Glutamatergic neuron (in vitro differentiated cells): ENCODE measurements around the gene STXBP5. TPM values are rescaled to one million over a fixed set of nuclear protein-coding genes. Genes with fewer than 3 reads are reported as not detected.

Experiments
- DNase-seq: peaks from one replicate; pipeline ENCODE4 v3.0.0; 2022
- H3K27ac Mint-ChIP-seq: one replicate; pipeline ENCODE4 v1.8.0; 2020; ENCODE audit warnings: mild to moderate bottlenecking, mixed read lengths, inconsistent platforms; ENCODE audit not compliant: unreplicated experiment
- H3K27me3 Mint-ChIP-seq: one replicate; pipeline ENCODE4 v1.8.0; 2020; ENCODE audit warnings: mild to moderate bottlenecking, moderate library complexity, mixed read lengths, inconsistent platforms; ENCODE audit not compliant: unreplicated experiment
- H3K36me3 Mint-ChIP-seq: one replicate; pipeline ENCODE4 v1.8.0; 2020; ENCODE audit warnings: mild to moderate bottlenecking, mixed read lengths, inconsistent platforms; ENCODE audit not compliant: unreplicated experiment
- H3K4me1 Mint-ChIP-seq: one replicate; pipeline ENCODE4 v1.8.0; 2020; ENCODE audit warnings: mild to moderate bottlenecking, low read depth, mixed read lengths, inconsistent platforms; ENCODE audit not compliant: unreplicated experiment
- H3K4me3 Mint-ChIP-seq: one replicate; pipeline ENCODE4 v1.8.0; 2020; ENCODE audit warnings: mild to moderate bottlenecking, mixed read lengths, inconsistent platforms; ENCODE audit not compliant: unreplicated experiment
- H3K9me3 Mint-ChIP-seq: one replicate; pipeline ENCODE4 v1.8.0; 2020; ENCODE audit warnings: mild to moderate bottlenecking, moderate library complexity, mixed read lengths, inconsistent platforms; ENCODE audit not compliant: unreplicated experiment
- total RNA-seq: library from RNA; stranded (reverse); fragmentation: NEBNext Ultra II Directional; extraction: Animal tissue kit (Norgen Biotek cat#: 25700); gene quantifications from one replicate; pipeline ENCODE4 v1.2.1, GENCODE V29; 2021; ENCODE audit not compliant: unreplicated experiment
- TF ChIP-seq, protein P1 (sequence below): fragments of 200-600 bp; sonication (generic); IDR thresholded peaks from one replicate; pipeline ENCODE4 v1.5.0; 2021; ENCODE audit not compliant: partially characterized antibody, unreplicated experiment

The STXBP5 gene
- total RNA-seq, 1 donor from 2014 or later, result 14.6 TPM

DNA sequence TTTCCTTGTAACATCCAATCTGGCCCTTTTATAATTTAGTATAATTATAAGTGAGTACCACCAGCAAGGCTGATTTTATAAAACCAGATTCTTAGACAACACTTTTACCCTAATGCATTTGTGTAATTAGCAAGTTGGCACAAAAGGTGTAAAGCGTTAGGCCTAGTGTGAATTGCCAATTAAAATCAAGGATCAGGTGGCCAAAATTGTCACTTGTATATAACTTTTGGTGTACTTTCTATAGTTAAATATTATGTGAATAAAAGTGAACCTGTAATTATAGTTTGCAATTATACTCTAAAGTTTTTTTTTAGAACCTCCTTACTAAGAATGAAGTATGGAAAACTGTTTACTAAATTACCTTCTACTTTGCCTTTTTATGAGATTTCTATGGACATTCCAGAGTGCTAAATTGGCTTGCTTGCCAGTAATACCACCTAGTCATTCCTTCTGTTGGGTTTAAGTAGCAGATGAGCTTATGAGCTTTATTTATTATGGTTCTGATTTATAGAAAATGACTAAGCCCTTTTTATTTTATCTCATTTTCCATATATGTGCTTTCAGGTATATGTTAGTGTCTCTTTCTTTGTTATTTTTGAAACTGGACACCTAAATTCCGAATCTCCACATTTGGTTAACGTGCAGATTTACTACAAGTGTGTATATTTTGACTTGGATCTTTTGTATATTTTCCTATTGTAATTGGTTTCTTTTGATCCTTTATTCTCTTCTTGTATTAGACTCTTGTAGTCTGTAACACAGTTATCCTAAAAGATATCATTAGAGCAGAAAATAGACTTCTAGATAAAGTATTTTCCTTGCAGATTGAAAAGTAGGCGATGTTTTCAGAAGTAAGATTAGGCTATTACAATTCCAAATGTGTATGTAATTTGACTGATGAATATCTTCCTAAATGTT lies 3.9 kb downstream of the STXBP5 start:
- Mint-ChIP-seq H3K9me3 (peaks cover 6% of the 10 kb centered on the region), H3K4me3 (no peak overlapping the region), H3K4me1 (peaks cover 6% of the 10 kb centered on the region), H3K36me3 (no peaks in the 10 kb centered on the region), H3K27me3 (peaks cover 8% of the 10 kb centered on the region), H3K27ac (no peak overlapping the region)
- no peak for DNase-seq
- TF ChIP-seq, protein P1, sequence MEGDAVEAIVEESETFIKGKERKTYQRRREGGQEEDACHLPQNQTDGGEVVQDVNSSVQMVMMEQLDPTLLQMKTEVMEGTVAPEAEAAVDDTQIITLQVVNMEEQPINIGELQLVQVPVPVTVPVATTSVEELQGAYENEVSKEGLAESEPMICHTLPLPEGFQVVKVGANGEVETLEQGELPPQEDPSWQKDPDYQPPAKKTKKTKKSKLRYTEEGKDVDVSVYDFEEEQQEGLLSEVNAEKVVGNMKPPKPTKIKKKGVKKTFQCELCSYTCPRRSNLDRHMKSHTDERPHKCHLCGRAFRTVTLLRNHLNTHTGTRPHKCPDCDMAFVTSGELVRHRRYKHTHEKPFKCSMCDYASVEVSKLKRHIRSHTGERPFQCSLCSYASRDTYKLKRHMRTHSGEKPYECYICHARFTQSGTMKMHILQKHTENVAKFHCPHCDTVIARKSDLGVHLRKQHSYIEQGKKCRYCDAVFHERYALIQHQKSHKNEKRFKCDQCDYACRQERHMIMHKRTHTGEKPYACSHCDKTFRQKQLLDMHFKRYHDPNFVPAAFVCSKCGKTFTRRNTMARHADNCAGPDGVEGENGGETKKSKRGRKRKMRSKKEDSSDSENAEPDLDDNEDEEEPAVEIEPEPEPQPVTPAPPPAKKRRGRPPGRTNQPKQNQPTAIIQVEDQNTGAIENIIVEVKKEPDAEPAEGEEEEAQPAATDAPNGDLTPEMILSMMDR, result no peak

GRCh38 chr6:147209762-147210449 lies 5.7 kb downstream of the STXBP5 start:
- Mint-ChIP-seq H3K4me1 (peaks cover 6% of the 10 kb centered on the region), H3K36me3 (no peaks in the 10 kb centered on the region), H3K27ac (no peak overlapping the region), H3K4me3 (no peak overlapping the region), H3K9me3 (peaks cover 3% of the 10 kb centered on the region), H3K27me3 (peaks cover 1% of the 10 kb centered on the region)
- TF ChIP-seq, protein P1, result no peak
- DNase-seq, result no peak

GRCh38 chr6:147211349-147211748 lies 7.1 kb downstream of the STXBP5 start:
- Mint-ChIP-seq H3K9me3 (no peaks in the 10 kb centered on the region), H3K36me3 (no peaks in the 10 kb centered on the region), H3K27ac (no peak overlapping the region), H3K4me1 (no peaks in the 10 kb centered on the region), H3K27me3 (no peaks in the 10 kb centered on the region), H3K4me3 (no peak overlapping the region)
- no peak for DNase-seq
- TF ChIP-seq, protein P1, result no peak

DNA sequence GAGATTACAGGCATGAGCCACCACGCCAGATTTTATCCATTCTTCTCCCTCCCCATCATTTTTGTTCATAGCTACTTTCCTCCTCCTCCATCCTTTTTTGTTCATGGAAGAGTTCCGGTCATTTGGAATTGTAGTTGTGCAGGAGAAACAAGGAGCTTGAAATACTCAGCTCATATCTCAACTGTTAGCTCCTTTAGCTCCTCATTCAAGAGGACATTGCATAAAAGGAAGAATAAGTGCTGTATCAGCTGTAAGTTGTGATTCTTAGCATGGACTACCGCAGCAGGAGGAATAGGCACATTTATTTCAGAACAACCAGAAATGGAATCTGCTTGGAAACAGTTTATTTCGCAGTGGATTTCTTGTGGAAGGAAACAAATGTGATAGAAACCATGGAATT lies 7.6 kb downstream of the STXBP5 start:
- Mint-ChIP-seq H3K9me3 (no peaks in the 10 kb centered on the region), H3K36me3 (no peaks in the 10 kb centered on the region), H3K27ac (no peak overlapping the region), H3K4me1 (peaks cover under 1% of the 10 kb centered on the region), H3K27me3 (no peaks in the 10 kb centered on the region), H3K4me3 (no peak overlapping the region)
- no peak for DNase-seq
- TF ChIP-seq, protein P1, result no peak

GRCh38 chr6:147212622-147213021 lies 8.4 kb downstream of the STXBP5 start:
- TF ChIP-seq, protein P1, result no peak
- Mint-ChIP-seq H3K4me1 (peaks cover 2% of the 10 kb centered on the region), H3K4me3 (no peak overlapping the region), H3K9me3 (no peaks in the 10 kb centered on the region), H3K27ac (no peak overlapping the region), H3K36me3 (no peaks in the 10 kb centered on the region), H3K27me3 (no peaks in the 10 kb centered on the region)
- DNase-seq, result no peak
